HepG2 (cell line): ENCODE results near the gene SARNP. TPM values are rescaled to one million over a fixed set of nuclear protein-coding genes. Genes with fewer than 3 reads are reported as not detected.

Experiments used
- ATAC-seq: fragments of 200-7000 bp; cut with Tn5 transposase; 3 replicates; pipeline ENCODE4 v1.9.1; 2020; ENCODE audit warnings: mild to moderate bottlenecking, moderate library complexity
- BruUV-seq: library from RNA; stranded (reverse); fragments of 400-500 nt; replicated peaks from 2 replicates; lab custom pipeline; 2021; lab: Mats Ljungman, UMichigan
- CTCF ChIA-PET: fragments of 300-600 bp; formaldehyde crosslinking; extraction: SDS; loops from one replicate; lab custom pipeline; 2021; ENCODE audit warnings: low total read pairs, inconsistent platforms, low intra/inter-chr PET ratio; lab: Yijun Ruan, JAX
- POLR2A ChIA-PET: fragments of 350-600 bp; sonication (Branson Sonifier 250); formaldehyde crosslinking; loops from one replicate; lab custom pipeline; 2020; ENCODE audit warnings: antibody characterized with exemption, inconsistent platforms; lab: Yijun Ruan, JAX
- DNase-seq: peaks from one replicate; pipeline ENCODE4 v3.0.0-alpha.2; 2015; ENCODE audit warnings: low spot score
- FAIRE-seq: peaks from 3 replicates; lab custom pipeline; 2011; peaks lifted over from hg19 to GRCh38; lab: Jason Lieb, UNC
- H2AFZ ChIP-seq: one replicate; pipeline ENCODE4 v1.6.1; 2011; ENCODE audit warnings: low read length, inconsistent platforms
- H3K27ac ChIP-seq: fragments of 300-600 bp; 3 replicates; pipeline ENCODE4 v1.8.0; 2011; ENCODE audit warnings: mixed run types, mild to moderate bottlenecking, mixed read lengths, low read length, inconsistent platforms; ENCODE audit not compliant: insufficient read depth; ENCODE audit errors: extremely low read length
- H3K27me3 ChIP-seq, 2 experiments: fragments of 200-600 bp in 1 of 2; 2 replicates in 1 of 2; 3 replicates in 1 of 2; pipeline versions ENCODE4 v1.6.0 to v1.8.0; 2011; ENCODE audit warnings: low read length in 2 of 2, mild to moderate bottlenecking in 2 of 2, moderate library complexity in 2 of 2, inconsistent platforms in 1 of 2; ENCODE audit not compliant: insufficient read depth in 2 of 2, control insufficient read depth in 1 of 2
- H3K36me3 ChIP-seq, 2 experiments: fragments of 200-600 bp in 1 of 2; replicated peaks in 1 of 2; 2 replicates in 1 of 2; 3 replicates in 1 of 2; pipeline versions ENCODE4 v1.5.1 to v1.8.0; 2011; ENCODE audit warnings: low read length in 2 of 2, inconsistent platforms in 1 of 2; ENCODE audit not compliant: insufficient read depth in 2 of 2, control insufficient read depth in 1 of 2
- H3K4me1 ChIP-seq: 2 replicates; pipeline ENCODE4 v1.5.1; 2012; ENCODE audit warnings: low read length, inconsistent platforms; ENCODE audit not compliant: insufficient read depth
- H3K4me2 ChIP-seq: 2 replicates; pipeline ENCODE4 v1.6.0; 2011; ENCODE audit warnings: low read depth, low read length, inconsistent platforms
- H3K4me3 ChIP-seq, 3 experiments: fragments of 200-600 bp in 1 of 3; sonication (generic), shearing (Covaris generic) in 1 of 3; replicated peaks in 1 of 3; 2 replicates each; pipeline ENCODE4 v1.5.1; 2011 to 2016; ENCODE audit warnings: low read length in 3 of 3, inconsistent platforms in 2 of 3, low read depth in 2 of 3, mild to moderate bottlenecking in 2 of 3, control low read depth in 1 of 3, mixed read lengths in 1 of 3; ENCODE audit not compliant: insufficient read depth in 1 of 3
- H3K79me2 ChIP-seq: one replicate; pipeline ENCODE4 v1.6.1; 2011; ENCODE audit warnings: low read length, inconsistent platforms; ENCODE audit not compliant: insufficient read depth
- H3K9ac ChIP-seq: 2 replicates; pipeline ENCODE4 v1.6.0; 2011; ENCODE audit warnings: mild to moderate bottlenecking, low read depth, low read length, inconsistent platforms; ENCODE audit not compliant: insufficient read depth
- H3K9me3 ChIP-seq: 2 replicates; pipeline ENCODE4 v1.5.1; 2012; ENCODE audit warnings: mild to moderate bottlenecking, low read length
- H4K20me1 ChIP-seq: 2 replicates; pipeline ENCODE4 v1.6.0; 2011; ENCODE audit warnings: inconsistent platforms, mild to moderate bottlenecking, low read length, moderate library complexity; ENCODE audit not compliant: insufficient read depth
- TAF15 ChIP-seq: fragments of 200-400 bp; formaldehyde crosslinking; IDR thresholded peaks from one replicate; pipeline ENCODE4 v1.6.1; 2018; ENCODE audit warnings: mild to moderate bottlenecking, low read depth, low read length; ENCODE audit not compliant: poor library complexity, severe bottlenecking
- ZFP36L2 ChIP-seq: sonication (generic); formaldehyde crosslinking; IDR thresholded peaks from 2 replicates; pipeline ENCODE4 v1.4.0; 2020; ENCODE audit warnings: missing genetic modification reagents
- ZNF260 ChIP-seq: sonication (generic); formaldehyde crosslinking; IDR thresholded peaks from 2 replicates; pipeline ENCODE4 v1.4.0; 2020; ENCODE audit warnings: missing genetic modification reagents, low read depth, mild to moderate bottlenecking, borderline replicate concordance
- WGBS: methylation state at CpG from one replicate; pipeline ENCODE4 v1.1.6; 2017; ENCODE audit warnings: low lambda C conversion rate; 5-methylcytosine and 5-hydroxymethylcytosine counted together
- in situ Hi-C: cut with HindIII; loops from 2 replicates; pipeline ENCODE4 v1.10.0; 2017; ENCODE audit warnings: low pct_unique_long_range_greater_than_20kb; ENCODE audit not compliant: extremely low pct_ligation_motif_present
- intact Hi-C: fragments of 100-400 bp; cut with micrococcal nuclease; formaldehyde crosslinking; loops from one replicate; pipeline ENCODE4 v1.10.0; 2022; ENCODE audit not compliant: unreplicated experiment
- polyA plus RNA-seq, 8 experiments: library from polyadenylated mRNA; depleted of rRNA in 3 of 8; stranded (reverse) in 7 of 8; unstranded in 1 of 8; fragments of >200 nt; fragmentation: Illumina TruSeq in 4 of 8; extraction: Trizol in 4 of 8; gene quantifications; 2 replicates each; pipeline versions ENCODE4 v1.2.1 to v1.2.3, GENCODE V29; 2011 to 2016; ENCODE audit warnings: low read depth in 4 of 8, missing spikeins in 1 of 8, mixed read lengths in 1 of 8; ENCODE audit not compliant: insufficient read depth in 1 of 8
- total RNA-seq, 5 experiments: library from RNA; depleted of rRNA; stranded (reverse); fragments of >200 nt; fragmentation: Illumina TruSeq; extraction: Trizol; gene quantifications; 2 replicates each; pipeline ENCODE4 v1.2.3, GENCODE V29; 2016; ENCODE audit warnings: low read depth in 1 of 5
- TF ChIP-seq, protein P1 (sequence below): sonication (generic); formaldehyde crosslinking; IDR thresholded peaks from 2 replicates; pipeline ENCODE4 v1.4.0; 2020; ENCODE audit warnings: low read depth, mild to moderate bottlenecking, missing genetic modification reagents
- TF ChIP-seq, protein P2 (sequence below), 2 experiments: sonication (generic) in 1 of 2; formaldehyde crosslinking in 1 of 2; IDR thresholded peaks; 2 replicates each; pipeline versions ENCODE4 v1.6.1 to v1.9.0; 2014 to 2022; ENCODE audit warnings: antibody characterized with exemption in 1 of 2, borderline replicate concordance in 1 of 2, inconsistent platforms in 1 of 2, low read depth in 1 of 2, missing genetic modification reagents in 1 of 2
- TF ChIP-seq, protein P3 (sequence below): sonication (generic); formaldehyde crosslinking; IDR thresholded peaks from 2 replicates; pipeline ENCODE4 v1.4.0; 2020; ENCODE audit warnings: low read depth, mild to moderate bottlenecking, missing genetic modification reagents
- TF ChIP-seq, protein P4 (sequence below), 2 experiments: sonication (generic) in 1 of 2; formaldehyde crosslinking in 1 of 2; IDR thresholded peaks; 2 replicates each; pipeline versions ENCODE4 v1.4.0 to v1.6.1; 2016 to 2020; ENCODE audit warnings: borderline replicate concordance in 1 of 2, low read depth in 1 of 2, mild to moderate bottlenecking in 1 of 2, missing genetic modification reagents in 1 of 2
- TF ChIP-seq, protein P5 (sequence below): sonication (generic); formaldehyde crosslinking; IDR thresholded peaks from 2 replicates; pipeline ENCODE4 v1.8.1; 2022; ENCODE audit warnings: mild to moderate bottlenecking, missing genetic modification reagents

SARNP gene
- total and polyA plus RNA-seq, 2 of the 13 experiments (the other 11 are each of a cell fraction or from before 2014, with no cell fraction given), result 59.0 to 95.4 TPM

DNA sequence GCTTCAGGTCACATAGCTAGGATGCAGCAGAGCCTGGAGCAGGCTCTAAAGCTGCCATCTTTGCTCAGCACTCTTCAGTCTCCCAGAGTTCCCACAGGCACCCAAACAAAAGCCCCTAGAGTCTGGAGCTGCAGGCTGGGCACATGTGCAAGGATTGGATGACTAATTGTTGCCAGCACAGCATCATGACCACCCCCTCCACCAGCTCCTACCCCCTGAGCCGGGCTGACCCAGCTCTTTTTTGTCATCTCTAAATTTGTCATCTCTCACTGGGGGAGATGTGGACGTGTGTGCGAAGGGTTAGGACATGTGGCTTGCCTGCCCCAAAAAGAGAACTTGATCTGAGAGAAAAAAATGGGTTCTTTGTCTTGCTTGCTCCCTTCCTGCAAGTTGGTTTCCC lies 29.5 kb upstream of the SARNP start:
- H3K4me3 ChIP-seq, result no peak overlapping the region
- no peak overlapping the region for H3K4me2 ChIP-seq
- FAIRE-seq (no peak), ATAC-seq (no peak), DNase-seq (no peak)
- H3K27ac ChIP-seq, result no peak overlapping the region
- no peaks in the 10 kb centered on the region for H3K36me3 ChIP-seq
- no peak overlapping the region for H2AFZ ChIP-seq
- 34% methylated on average over 3 of the region's 3 CpGs for WGBS
- in situ Hi-C loops (no loop called here), intact Hi-C loops (no loop called here)
- BruUV-seq, result no TSS peak
- ChIA-PET POLR2A (interaction anchor here (2.5 kb wide), 1 partner anchor 17 kb away, joined by 17 read pairs; the partner anchor contains the start of gene DNAJC14), CTCF (no interaction called here)
- no peaks in the 10 kb centered on the region for H3K9me3 ChIP-seq
- H3K79me2 ChIP-seq, result no peaks in the 10 kb centered on the region
- peaks cover 33% of the 10 kb centered on the region for H3K4me1 ChIP-seq
- peaks cover 1 to 15% of the 10 kb centered on the region in 2 experiments; a peak in 3 of 5 replicates for H3K27me3 ChIP-seq
- H4K20me1 ChIP-seq, result no peaks in the 10 kb centered on the region
- H3K9ac ChIP-seq, result no peak overlapping the region
- TF ChIP-seq TAF15, result no peak
- no peak for TF ChIP-seq ZNF260
- TF ChIP-seq, protein P1, sequence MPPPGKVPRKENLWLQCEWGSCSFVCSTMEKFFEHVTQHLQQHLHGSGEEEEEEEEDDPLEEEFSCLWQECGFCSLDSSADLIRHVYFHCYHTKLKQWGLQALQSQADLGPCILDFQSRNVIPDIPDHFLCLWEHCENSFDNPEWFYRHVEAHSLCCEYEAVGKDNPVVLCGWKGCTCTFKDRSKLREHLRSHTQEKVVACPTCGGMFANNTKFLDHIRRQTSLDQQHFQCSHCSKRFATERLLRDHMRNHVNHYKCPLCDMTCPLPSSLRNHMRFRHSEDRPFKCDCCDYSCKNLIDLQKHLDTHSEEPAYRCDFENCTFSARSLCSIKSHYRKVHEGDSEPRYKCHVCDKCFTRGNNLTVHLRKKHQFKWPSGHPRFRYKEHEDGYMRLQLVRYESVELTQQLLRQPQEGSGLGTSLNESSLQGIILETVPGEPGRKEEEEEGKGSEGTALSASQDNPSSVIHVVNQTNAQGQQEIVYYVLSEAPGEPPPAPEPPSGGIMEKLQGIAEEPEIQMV (CRISPR knock-in tag), result no peak
- TF ChIP-seq, protein P2, sequence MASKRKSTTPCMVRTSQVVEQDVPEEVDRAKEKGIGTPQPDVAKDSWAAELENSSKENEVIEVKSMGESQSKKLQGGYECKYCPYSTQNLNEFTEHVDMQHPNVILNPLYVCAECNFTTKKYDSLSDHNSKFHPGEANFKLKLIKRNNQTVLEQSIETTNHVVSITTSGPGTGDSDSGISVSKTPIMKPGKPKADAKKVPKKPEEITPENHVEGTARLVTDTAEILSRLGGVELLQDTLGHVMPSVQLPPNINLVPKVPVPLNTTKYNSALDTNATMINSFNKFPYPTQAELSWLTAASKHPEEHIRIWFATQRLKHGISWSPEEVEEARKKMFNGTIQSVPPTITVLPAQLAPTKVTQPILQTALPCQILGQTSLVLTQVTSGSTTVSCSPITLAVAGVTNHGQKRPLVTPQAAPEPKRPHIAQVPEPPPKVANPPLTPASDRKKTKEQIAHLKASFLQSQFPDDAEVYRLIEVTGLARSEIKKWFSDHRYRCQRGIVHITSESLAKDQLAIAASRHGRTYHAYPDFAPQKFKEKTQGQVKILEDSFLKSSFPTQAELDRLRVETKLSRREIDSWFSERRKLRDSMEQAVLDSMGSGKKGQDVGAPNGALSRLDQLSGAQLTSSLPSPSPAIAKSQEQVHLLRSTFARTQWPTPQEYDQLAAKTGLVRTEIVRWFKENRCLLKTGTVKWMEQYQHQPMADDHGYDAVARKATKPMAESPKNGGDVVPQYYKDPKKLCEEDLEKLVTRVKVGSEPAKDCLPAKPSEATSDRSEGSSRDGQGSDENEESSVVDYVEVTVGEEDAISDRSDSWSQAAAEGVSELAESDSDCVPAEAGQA (IDR thresholded peaks at IDR 0.05; ENCODE audit: low read depth), result no peak
- TF ChIP-seq, protein P2 (CRISPR knock-in tag; IDR thresholded peaks at IDR 0.05; ENCODE audit: borderline replicate concordance), result no peak
- TF ChIP-seq, protein P3, sequence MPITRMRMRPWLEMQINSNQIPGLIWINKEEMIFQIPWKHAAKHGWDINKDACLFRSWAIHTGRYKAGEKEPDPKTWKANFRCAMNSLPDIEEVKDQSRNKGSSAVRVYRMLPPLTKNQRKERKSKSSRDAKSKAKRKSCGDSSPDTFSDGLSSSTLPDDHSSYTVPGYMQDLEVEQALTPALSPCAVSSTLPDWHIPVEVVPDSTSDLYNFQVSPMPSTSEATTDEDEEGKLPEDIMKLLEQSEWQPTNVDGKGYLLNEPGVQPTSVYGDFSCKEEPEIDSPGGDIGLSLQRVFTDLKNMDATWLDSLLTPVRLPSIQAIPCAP (CRISPR knock-in tag), result no peak
- TF ChIP-seq ZFP36L2 (CRISPR knock-in tag), result no peak
- TF ChIP-seq, protein P4, sequence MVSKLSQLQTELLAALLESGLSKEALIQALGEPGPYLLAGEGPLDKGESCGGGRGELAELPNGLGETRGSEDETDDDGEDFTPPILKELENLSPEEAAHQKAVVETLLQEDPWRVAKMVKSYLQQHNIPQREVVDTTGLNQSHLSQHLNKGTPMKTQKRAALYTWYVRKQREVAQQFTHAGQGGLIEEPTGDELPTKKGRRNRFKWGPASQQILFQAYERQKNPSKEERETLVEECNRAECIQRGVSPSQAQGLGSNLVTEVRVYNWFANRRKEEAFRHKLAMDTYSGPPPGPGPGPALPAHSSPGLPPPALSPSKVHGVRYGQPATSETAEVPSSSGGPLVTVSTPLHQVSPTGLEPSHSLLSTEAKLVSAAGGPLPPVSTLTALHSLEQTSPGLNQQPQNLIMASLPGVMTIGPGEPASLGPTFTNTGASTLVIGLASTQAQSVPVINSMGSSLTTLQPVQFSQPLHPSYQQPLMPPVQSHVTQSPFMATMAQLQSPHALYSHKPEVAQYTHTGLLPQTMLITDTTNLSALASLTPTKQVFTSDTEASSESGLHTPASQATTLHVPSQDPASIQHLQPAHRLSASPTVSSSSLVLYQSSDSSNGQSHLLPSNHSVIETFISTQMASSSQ (IDR thresholded peaks at IDR 0.05; ENCODE audit: low read depth), result no peak
- TF ChIP-seq, protein P4 (CRISPR knock-in tag; IDR thresholded peaks at IDR 0.05; ENCODE audit: borderline replicate concordance), result no peak
- TF ChIP-seq, protein P5, sequence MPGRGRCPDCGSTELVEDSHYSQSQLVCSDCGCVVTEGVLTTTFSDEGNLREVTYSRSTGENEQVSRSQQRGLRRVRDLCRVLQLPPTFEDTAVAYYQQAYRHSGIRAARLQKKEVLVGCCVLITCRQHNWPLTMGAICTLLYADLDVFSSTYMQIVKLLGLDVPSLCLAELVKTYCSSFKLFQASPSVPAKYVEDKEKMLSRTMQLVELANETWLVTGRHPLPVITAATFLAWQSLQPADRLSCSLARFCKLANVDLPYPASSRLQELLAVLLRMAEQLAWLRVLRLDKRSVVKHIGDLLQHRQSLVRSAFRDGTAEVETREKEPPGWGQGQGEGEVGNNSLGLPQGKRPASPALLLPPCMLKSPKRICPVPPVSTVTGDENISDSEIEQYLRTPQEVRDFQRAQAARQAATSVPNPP (CRISPR knock-in tag), result no peak
